GM12801 (cell line): ENCODE results near the gene LRRC19.

ENCODE experiments used
- CTCF ChIP-seq: IDR thresholded peaks from one replicate; pipeline ENCODE4 v1.5.1; 2011; ENCODE audit warnings: control low read depth; ENCODE audit not compliant: insufficient read length; ENCODE audit errors: extremely low read depth

The LRRC19 gene

DNA sequence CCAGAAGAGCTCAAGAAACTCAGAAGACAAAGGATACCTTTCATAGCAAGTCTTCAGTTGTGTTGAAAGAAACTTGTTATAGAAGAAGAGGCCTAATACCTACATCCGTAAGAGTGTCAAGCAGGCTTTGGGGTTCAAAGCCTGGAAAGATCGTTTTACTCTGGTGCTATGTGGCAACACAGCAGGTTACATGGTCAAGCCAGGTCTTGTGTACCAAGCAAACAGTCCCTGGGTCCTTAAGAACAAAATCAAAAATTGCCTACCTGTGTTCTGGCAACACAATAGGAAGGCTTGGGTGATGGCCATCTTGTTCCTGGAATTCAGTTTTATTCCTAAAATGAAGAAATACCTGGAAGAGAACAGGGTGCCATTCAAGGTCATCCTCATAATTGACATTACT, 32.0 kb upstream of the LRRC19 start:
- TF ChIP-seq CTCF = no peak

GRCh38 chr9:27033815-27034403, 28.4 kb upstream of the LRRC19 start:
- peak; percentile 11 for TF ChIP-seq CTCF

DNA sequence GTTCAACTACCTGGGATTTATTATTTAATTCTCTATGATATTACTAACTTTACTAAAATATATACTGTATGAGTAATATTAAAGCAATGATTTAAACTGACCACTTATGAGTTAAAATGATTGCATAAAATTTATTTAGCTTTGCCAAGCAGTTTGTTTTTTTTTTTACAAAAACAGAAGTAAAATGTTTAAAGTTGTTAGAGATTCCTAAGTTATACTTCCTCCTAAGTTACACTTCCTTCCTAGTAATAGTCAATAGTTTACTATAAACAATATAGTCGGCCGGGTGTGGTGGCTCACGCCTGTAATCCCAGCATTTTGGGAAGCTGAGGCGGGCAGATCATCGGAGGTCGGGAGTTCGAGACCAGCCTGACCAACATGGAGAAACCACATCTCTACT, 23.7 kb upstream of the LRRC19 start:
- TF ChIP-seq CTCF = no peak

DNA sequence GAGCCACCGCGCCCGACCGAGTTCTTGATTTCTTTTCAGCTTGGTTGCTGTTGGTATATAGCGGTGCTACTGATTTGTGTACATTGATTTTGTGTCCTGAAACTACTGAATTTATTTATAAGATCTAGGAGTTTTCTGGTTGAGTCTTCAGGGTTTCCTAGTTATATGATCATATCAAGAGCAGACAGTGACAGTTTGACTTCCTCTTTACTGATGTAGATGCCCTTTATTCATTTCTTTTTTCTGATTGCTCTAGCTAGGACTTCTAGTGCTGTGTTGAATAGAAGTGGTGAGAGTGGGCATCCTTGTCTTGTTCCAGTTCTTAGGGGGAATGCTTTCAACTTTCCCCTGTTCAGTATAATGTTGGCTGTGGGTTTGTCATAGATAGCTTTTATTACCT, 17.4 kb upstream of the LRRC19 start:
- TF ChIP-seq CTCF = no peak

- no peak for TF ChIP-seq CTCF
Measured at GRCh38 chr9:27019589-27019988, 14.1 kb upstream of the LRRC19 start.

DNA sequence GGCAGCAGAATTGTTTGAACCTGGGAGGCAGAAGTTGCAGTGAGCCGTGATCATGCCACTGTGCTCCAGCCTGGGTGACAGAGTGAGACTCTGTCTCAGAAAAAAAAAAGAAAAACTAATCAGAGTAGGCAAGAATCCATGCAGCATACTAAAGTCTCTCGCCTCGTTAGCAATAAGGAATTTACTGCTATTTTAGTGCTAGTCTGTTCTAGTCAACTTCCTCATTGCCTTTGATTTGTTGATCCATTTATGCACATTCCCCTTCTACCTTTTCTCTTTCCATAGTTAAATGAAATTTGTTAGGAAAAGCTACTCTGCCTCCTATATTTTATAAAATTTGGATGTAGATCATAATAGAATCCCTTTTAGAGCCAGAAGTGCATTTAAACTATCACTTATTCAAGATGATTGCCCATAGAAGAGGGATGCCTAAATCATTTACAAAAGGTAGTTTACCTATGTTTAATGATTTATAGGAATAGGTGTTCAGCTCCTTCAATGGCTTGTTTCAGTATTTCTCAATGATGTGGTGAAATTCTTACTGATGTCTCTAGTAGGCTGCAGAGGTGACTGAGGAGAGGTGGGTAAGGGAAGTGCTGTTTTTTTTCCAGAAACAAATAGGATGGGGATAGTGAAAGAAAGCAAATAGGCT, 1.9 kb downstream of the LRRC19 start:
- TF ChIP-seq CTCF = no peak

DNA sequence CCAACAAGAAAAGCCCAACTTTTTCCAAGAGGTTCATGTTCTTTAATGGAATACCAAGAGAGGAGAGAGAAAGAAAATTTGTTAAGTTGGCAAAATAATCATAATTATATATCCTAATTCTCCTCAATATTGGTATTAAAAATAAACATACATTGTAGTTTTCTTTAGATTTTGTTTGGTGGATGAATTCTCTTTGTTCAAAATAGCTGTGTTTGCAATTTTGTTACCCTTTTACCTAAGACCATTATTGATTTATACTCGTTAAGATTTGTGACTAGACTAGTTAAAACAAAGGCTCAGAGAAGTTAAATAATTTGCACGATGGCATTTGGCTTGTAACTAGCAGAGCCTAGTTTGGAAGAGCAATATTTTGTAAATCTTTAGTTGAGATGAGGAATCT, 9.7 kb downstream of the LRRC19 start:
- TF ChIP-seq CTCF = no peak
